CD4-positive, alpha-beta T cell (primary cell): ENCODE results near the gene JCHAIN. TPM values are rescaled to one million over a fixed set of nuclear protein-coding genes. Genes with fewer than 3 reads are reported as not detected.
"Not testable (repeated sequence)": the region's sequence is repeated elsewhere in the genome, so short reads cannot be mapped to it uniquely, and the experiment has no call there.

Experiments
- ATAC-seq: fragments of 200-7000 bp; cut with Tn5 transposase; one replicate; pipeline ENCODE4 v1.10.0; 2022; ENCODE audit warnings: mild to moderate bottlenecking; ENCODE audit not compliant: poor library complexity
- CTCF ChIA-PET: fragments of 350-600 bp; sonication (Branson Sonifier 250); formaldehyde crosslinking; loops from one replicate; lab custom pipeline; 2021; ENCODE audit warnings: antibody characterized with exemption, inconsistent platforms; lab: Charles Lee
- POLR2A ChIA-PET: fragments of 350-600 bp; sonication (Branson Sonifier 250); formaldehyde crosslinking; loops from one replicate; lab custom pipeline; 2021; ENCODE audit warnings: antibody characterized with exemption, inconsistent platforms; lab: Charles Lee
- DNase-seq, 14 experiments: peaks; one replicate each; pipeline ENCODE4 v3.0.0-alpha.2; 2013 to 2020; ENCODE audit warnings: mixed read lengths in 2 of 14
- H3K27ac ChIP-seq, 2 donors: one replicate each; pipeline versions ENCODE4 v1.5.1 to v1.7.0; 2013; ENCODE audit warnings: low read length in 2 of 2, low read depth in 1 of 2, mild to moderate bottlenecking in 1 of 2
- H3K27me3 ChIP-seq, 2 experiments: 1 replicate in 1 of 2; 2 replicates in 1 of 2; pipeline versions ENCODE4 v1.6.1 to v1.7.0; 2013; ENCODE audit warnings: low read length in 2 of 2, control low read depth in 1 of 2, mild to moderate bottlenecking in 1 of 2, moderate library complexity in 1 of 2; ENCODE audit not compliant: insufficient read depth in 2 of 2, control insufficient read depth in 1 of 2
- H3K36me3 ChIP-seq: one replicate; pipeline ENCODE4 v1.6.1; 2013; ENCODE audit warnings: low read length, control low read depth; ENCODE audit not compliant: insufficient read depth
- H3K4me1 ChIP-seq: one replicate; pipeline ENCODE4 v1.6.1; 2013; ENCODE audit warnings: low read length, control low read depth; ENCODE audit not compliant: insufficient read depth
- H3K4me3 ChIP-seq: one replicate; pipeline ENCODE4 v1.5.1; 2013; ENCODE audit warnings: mild to moderate bottlenecking, low read length, moderate library complexity
- H3K9me3 ChIP-seq, 2 experiments: 1 replicate in 1 of 2; 2 replicates in 1 of 2; pipeline versions ENCODE4 v1.6.1 to v1.7.0; 2013; ENCODE audit warnings: low read length in 2 of 2, mild to moderate bottlenecking in 2 of 2, control low read depth in 1 of 2, moderate library complexity in 1 of 2; ENCODE audit not compliant: control insufficient read depth in 1 of 2, insufficient read depth in 1 of 2
- H3K27ac Mint-ChIP-seq: one replicate; pipeline ENCODE4 v1.8.0; 2020; ENCODE audit warnings: mixed read lengths
- H3K27me3 Mint-ChIP-seq: one replicate; pipeline ENCODE4 v1.8.0; 2021; ENCODE audit warnings: mixed read lengths
- H3K36me3 Mint-ChIP-seq: one replicate; pipeline ENCODE4 v1.8.0; 2021; ENCODE audit warnings: low read depth, mixed read lengths
- H3K4me1 Mint-ChIP-seq: one replicate; pipeline ENCODE4 v1.8.0; 2021; ENCODE audit warnings: low read depth, mixed read lengths
- H3K4me3 Mint-ChIP-seq: one replicate; pipeline ENCODE4 v1.8.0; 2020; ENCODE audit warnings: mild to moderate bottlenecking, mixed read lengths
- H3K9me3 Mint-ChIP-seq: one replicate; pipeline ENCODE4 v1.8.0; 2020; ENCODE audit warnings: mixed read lengths
- intact Hi-C, 2 experiments: fragments of 100-400 bp; cut with DNase I in 1 of 2; cut with micrococcal nuclease in 1 of 2; formaldehyde crosslinking; loops; one replicate each; pipeline versions ENCODE4 v1.15.1 to v1.9.0; 2023 to 2025; cut with DNase I, micrococcal nuclease
- total RNA-seq, 174 experiments: library from RNA in 2 of 174; stranded (reverse) in 2 of 174; gene quantifications; one replicate each; pipeline ENCODE4 v1.2.3 and lab custom pipeline; 2021 to 2026
- TF ChIP-seq, protein P1 (sequence below): fragments of 200-600 bp; IDR thresholded peaks from one replicate; pipeline ENCODE4 v1.8.0; 2022; ENCODE audit warnings: antibody characterized with exemption, mild to moderate bottlenecking

Gene JCHAIN
- total RNA-seq, 2 experiments from 2014 or later = 1.0 to 2.7 TPM

DNA sequence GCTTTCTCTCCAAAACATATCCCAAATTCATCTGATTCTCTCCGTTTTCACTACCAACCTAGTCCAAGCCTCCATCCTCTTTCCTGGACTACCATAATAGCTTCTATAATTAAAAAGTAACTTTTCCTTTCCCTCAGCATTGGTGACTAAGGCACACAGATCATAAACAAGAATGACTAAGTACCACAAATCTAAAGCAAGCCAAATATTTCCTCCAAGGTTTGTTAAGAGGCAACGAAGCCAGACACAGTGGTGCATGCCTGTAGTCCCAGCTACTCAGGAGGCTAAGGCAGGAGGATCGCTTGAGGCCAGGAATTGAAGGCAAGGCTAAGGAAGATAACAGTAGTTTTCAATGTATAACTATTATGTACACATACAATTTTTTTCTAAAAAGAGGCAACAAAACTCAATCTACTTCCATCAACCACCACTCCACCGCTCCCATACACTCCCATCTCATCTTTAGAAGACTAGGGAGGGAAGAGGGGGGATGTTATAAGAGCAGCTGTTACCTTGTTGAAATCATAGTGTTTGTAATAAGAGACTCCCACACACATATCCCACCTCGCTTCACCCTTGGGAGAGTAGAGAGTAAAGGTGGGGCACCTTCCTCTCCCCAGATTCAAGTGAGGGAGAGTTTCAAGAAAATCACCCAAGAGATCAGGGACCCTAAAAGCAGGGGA is 4.2 kb upstream of the JCHAIN start:
- ChIA-PET POLR2A (no interaction called here), CTCF (no interaction called here)
- Histone ChIP-seq H3K4me3 (no peak overlapping the region), H3K27me3 (peaks cover 0 to 2% of the 10 kb centered on the region in 2 experiments), H3K4me1 (no peaks in the 10 kb centered on the region), H3K9me3 (no peaks in the 10 kb centered on the region), H3K36me3 (no peaks in the 10 kb centered on the region), H3K27ac (no peak overlapping the region)
- Mint-ChIP-seq H3K27me3 (peaks cover 8% of the 10 kb centered on the region), H3K4me1 (no peaks in the 10 kb centered on the region), H3K36me3 (no peaks in the 10 kb centered on the region), H3K4me3 (no peak overlapping the region), H3K9me3 (no peaks in the 10 kb centered on the region), H3K27ac (no peak overlapping the region)
- DNase-seq (no peak), ATAC-seq (no peak)
- intact Hi-C loops = no loop called here
- TF ChIP-seq, protein P1, sequence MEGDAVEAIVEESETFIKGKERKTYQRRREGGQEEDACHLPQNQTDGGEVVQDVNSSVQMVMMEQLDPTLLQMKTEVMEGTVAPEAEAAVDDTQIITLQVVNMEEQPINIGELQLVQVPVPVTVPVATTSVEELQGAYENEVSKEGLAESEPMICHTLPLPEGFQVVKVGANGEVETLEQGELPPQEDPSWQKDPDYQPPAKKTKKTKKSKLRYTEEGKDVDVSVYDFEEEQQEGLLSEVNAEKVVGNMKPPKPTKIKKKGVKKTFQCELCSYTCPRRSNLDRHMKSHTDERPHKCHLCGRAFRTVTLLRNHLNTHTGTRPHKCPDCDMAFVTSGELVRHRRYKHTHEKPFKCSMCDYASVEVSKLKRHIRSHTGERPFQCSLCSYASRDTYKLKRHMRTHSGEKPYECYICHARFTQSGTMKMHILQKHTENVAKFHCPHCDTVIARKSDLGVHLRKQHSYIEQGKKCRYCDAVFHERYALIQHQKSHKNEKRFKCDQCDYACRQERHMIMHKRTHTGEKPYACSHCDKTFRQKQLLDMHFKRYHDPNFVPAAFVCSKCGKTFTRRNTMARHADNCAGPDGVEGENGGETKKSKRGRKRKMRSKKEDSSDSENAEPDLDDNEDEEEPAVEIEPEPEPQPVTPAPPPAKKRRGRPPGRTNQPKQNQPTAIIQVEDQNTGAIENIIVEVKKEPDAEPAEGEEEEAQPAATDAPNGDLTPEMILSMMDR = no peak

DNA sequence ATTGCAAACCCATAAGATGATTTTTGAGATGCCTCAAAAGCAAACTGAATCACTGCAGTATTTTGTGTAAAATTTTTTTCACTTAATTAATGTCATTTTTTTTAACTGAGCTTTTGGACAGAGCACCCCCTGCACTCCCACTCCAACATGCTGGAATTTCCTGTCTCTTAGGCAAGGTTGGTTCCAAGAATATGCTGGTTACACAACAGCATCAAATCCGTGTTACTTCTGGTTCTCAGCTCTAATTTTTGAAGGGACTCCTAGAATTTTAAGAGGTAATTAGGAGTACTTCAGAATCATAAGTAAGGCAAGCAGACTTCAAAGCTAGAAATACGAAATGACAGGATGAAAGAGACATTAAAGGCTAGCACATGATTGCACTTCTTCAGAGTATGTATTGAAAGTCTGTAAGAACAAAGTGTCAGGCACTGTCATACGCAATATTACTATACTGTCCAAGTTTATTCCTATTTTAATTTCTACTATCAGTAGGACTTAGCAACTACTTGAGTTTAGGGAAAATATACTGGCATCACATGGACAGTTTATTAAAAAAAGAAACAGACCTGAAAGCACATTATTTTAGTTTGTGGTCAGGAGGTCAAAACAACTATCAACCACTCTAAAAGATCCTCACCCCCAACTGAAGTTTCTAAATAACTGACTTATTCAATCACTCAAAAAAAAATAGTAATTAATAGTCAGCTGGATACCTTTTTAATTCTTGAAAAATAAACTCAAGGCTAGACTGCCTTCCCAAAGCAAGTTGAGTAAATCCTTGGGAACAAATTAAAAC is 1.6 kb upstream of the JCHAIN start:
- H3K9me3 ChIP-seq = no peaks in the 10 kb centered on the region
- no peak overlapping the region for H3K4me3 ChIP-seq
- intact Hi-C loops = no loop called here
- H3K27ac Mint-ChIP-seq = no peak overlapping the region
- DNase-seq (no peak), ATAC-seq (no peak)
- CTCF ChIA-PET = interaction anchor here (0.6 kb wide), 1 partner anchor 73 kb away, joined by 3 read pairs; no protein-coding TSS in a partner anchor
- H3K4me1 Mint-ChIP-seq = no peaks in the 10 kb centered on the region
- no peaks in the 10 kb centered on the region for H3K36me3 Mint-ChIP-seq
- no peak overlapping the region for H3K4me3 Mint-ChIP-seq
- TF ChIP-seq, protein P1 = no peak
- POLR2A ChIA-PET = no interaction called here
- H3K4me1 ChIP-seq = no peaks in the 10 kb centered on the region
- peaks cover 8% of the 10 kb centered on the region for H3K27me3 Mint-ChIP-seq
- no peaks in the 10 kb centered on the region for H3K9me3 Mint-ChIP-seq
- H3K27me3 ChIP-seq = peaks cover 0 to 2% of the 10 kb centered on the region in 2 experiments
- H3K36me3 ChIP-seq = no peaks in the 10 kb centered on the region
- no peak overlapping the region for H3K27ac ChIP-seq

DNA sequence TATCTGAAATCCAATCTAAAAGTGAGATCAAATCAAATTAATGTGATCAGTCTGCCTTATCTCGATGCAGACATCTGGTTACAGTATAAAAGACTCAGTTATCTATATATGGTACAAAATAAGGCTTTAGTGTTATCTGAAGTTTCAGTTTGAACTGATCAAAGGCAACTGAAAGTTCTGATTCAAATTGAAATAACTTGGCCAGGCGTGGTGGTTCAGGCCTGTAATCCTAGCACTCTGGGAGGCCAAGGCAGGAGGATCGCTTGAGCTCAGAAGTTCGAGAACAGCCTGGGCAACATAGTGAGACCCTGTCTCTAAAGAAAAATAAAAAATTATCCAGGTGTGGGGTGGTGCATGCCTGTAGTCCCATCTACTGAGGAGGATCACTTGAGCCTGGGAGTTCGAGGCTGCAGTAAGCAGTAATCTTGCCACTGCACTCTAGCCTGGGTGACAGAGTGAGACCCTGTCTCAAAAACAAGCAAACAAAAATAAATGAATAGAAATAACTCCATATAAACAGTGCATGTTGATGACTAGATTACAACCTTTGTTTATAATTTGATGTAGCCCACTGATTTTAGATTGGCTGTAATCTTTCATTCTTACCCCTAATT is 4.9 kb downstream of the JCHAIN start:
- H3K4me3 Mint-ChIP-seq, ATAC-seq, H3K36me3 ChIP-seq, H3K27ac Mint-ChIP-seq, H3K9me3 ChIP-seq, H3K27ac ChIP-seq, H3K4me1 Mint-ChIP-seq, H3K27me3 Mint-ChIP-seq, H3K4me3 ChIP-seq, H3K36me3 Mint-ChIP-seq, POLR2A ChIA-PET, H3K4me1 ChIP-seq, DNase-seq, H3K27me3 ChIP-seq, intact Hi-C loops, H3K9me3 Mint-ChIP-seq: not testable (repeated sequence)
- CTCF ChIA-PET = interaction anchor here (0.8 kb wide), 1 partner anchor 54 kb away, joined by 6 read pairs; no protein-coding TSS in a partner anchor
